ENCODE data around the gene NRAP.
A peak's percentile ranks its signal among the peaks of the same experiment; 100 is the strongest.

NRAP gene

DNA sequence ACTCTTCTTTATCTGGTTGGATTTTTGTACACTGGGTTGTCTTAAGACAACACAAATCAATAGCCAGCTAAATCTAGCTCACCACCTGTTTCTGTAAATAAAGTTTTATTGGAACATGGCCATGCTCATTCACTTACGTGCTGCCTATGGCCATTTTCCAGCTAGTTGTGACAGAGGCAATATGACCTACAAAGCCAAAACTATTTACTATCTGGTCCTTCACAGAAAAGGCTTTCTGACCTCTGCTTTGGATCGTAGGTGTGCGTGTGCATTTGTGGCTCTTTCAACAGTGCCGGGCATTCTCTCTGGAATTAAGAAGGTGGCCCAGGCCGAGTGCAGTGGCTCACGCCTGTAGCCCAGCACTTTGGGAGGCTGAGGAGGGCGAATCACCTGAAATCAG is 45.5 kb downstream of the NRAP start:
- peaks cover 11% of the 10 kb centered on the region for H3K27me3 ChIP-seq (ENCODE audit: control insufficient read depth, insufficient read depth, low read length)
- no peaks in the 10 kb centered on the region for H3K36me3 ChIP-seq (ENCODE audit: control insufficient read depth, insufficient read depth, low read length)
- peaks cover 56% of the 10 kb centered on the region for H3K4me1 ChIP-seq (ENCODE audit: control insufficient read depth, insufficient read depth, low read length)

DNA sequence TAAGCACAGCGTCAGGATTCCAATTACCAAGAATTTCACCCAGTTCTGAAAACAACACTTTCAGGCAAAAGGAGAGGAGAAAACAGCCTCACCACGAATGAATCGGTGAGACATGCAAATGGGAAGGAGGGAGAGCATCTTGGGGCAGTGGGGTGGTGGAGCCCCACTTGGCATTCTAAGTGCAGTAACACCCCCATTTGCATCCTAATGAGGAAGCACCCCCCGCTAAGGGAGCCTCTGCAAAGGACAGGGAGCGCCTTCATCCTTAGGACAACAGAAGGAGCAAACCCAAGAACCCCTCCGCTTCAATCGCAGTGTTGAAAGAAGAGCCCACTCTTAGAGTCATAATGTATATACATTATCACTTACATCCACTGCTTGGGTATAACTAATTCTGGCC is 46.8 kb downstream of the NRAP start:
- peaks cover 14% of the 10 kb centered on the region for H3K27me3 ChIP-seq (ENCODE audit: control insufficient read depth, insufficient read depth, low read length)
- H3K36me3 ChIP-seq (ENCODE audit: control insufficient read depth, insufficient read depth, low read length): no peaks in the 10 kb centered on the region
- peak overlapping the region; percentile 87 for H3K27ac ChIP-seq (ENCODE audit: low read depth, low read length)
- H3K9ac ChIP-seq (ENCODE audit: low read depth, low read length): no peak overlapping the region
- no peaks in the 10 kb centered on the region for H3K9me3 ChIP-seq (ENCODE audit: control insufficient read depth, insufficient read depth, low read length)
- peak overlapping the region; percentile 36 for H3K4me3 ChIP-seq (ENCODE audit: low read depth, low read length)
- peaks cover 56% of the 10 kb centered on the region for H3K4me1 ChIP-seq (ENCODE audit: control insufficient read depth, insufficient read depth, low read length)

More for the DNA sequence above, 45.5 kb downstream of the NRAP start:
- H3K4me3 ChIP-seq (ENCODE audit: low read depth, low read length): no peak overlapping the region
- H3K27ac ChIP-seq (ENCODE audit: low read depth, low read length): no peak overlapping the region
- H3K9ac ChIP-seq (ENCODE audit: low read depth, low read length): no peak overlapping the region
- no peaks in the 10 kb centered on the region for H3K9me3 ChIP-seq (ENCODE audit: control insufficient read depth, insufficient read depth, low read length)

DNA sequence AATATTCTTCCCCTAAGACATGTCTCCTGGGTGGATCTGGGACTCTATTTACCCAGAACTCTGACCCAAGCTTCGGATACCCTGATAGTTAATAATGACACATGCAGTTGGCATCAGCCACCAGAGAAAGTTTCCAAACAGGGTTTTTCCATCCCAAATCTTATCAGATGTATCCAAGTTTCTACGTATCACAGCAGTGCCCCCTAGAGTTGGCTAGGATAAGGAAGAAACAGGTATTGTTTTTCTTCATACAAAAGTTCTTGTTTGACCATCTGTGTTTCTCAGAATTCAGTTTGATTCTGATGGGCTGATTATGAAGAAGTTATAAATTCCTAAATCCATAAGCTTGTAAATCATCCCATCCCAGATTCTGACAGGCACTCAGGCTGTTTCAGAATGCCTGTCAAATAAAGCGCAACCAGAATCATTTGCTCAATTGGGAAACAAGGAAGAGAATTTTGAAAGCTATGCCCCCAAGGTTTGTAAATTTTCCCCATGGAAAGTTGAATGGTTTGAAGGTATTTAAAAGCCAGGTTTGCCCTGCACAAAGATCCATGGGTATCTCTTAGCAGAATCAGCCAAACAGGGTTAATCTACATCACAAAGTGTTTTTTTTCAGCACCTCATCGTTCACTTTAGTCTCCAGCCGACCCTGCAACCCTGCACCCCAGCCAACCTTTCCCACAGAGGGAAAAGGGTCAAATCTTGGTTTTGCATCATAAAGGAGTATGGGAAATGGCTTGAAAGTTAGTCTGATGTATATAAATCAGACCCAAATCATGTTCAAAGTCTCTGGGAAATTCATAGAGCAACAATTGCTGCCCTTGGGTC is 47.4 kb downstream of the NRAP start:
- H3K9ac ChIP-seq (ENCODE audit: low read depth, low read length): no peak overlapping the region
- H3K9me3 ChIP-seq (ENCODE audit: control insufficient read depth, insufficient read depth, low read length): no peaks in the 10 kb centered on the region
- H3K4me1 ChIP-seq (ENCODE audit: control insufficient read depth, insufficient read depth, low read length): peaks cover 56% of the 10 kb centered on the region
- H3K27me3 ChIP-seq (ENCODE audit: control insufficient read depth, insufficient read depth, low read length): peaks cover 20% of the 10 kb centered on the region
- H3K4me3 ChIP-seq (ENCODE audit: low read depth, low read length): peak overlapping the region; percentile 36
- H3K36me3 ChIP-seq (ENCODE audit: control insufficient read depth, insufficient read depth, low read length): no peaks in the 10 kb centered on the region
- H3K27ac ChIP-seq (ENCODE audit: low read depth, low read length): peak overlapping the region; percentile 87

DNA sequence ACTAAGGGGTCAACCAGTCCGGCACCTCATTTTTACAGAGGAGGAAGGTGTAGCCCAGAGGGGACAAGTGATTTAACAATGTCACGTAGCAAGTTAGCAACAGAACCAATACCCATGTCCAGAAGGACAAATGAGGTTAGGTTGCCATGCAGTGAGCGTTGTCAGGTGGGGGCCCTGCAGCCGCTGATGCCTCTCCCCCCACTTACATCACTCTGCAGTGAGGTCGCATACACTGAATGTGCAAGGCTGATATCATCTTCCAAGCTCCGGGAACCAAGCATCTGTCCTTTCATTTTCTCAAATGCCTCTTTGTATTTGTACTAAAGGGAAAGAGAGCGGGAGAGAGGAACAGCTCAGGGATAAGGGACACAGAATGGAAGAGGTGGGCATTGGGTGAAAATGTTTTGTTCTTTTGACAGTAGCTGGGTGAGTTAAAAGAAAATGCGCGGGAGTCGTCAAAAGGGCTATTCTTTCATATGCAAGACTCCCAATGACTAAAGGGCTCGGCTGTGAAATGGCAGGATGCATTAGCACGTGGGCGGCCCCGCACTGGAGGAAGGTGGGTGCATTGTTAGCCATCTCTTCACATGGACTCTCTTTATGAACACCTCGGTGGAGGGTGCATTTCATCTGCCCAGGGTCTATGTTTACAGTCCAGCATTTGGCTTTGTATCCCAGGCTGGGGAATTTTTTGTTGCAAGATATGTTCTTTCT is 49.7 kb downstream of the NRAP start:
- Histone ChIP-seq H3K36me3 (ENCODE audit: control insufficient read depth, insufficient read depth, low read length) (no peaks in the 10 kb centered on the region), H3K9me3 (ENCODE audit: control insufficient read depth, insufficient read depth, low read length) (no peaks in the 10 kb centered on the region), H3K9ac (ENCODE audit: low read depth, low read length) (no peak overlapping the region), H3K4me1 (ENCODE audit: control insufficient read depth, insufficient read depth, low read length) (peaks cover 46% of the 10 kb centered on the region), H3K4me3 (ENCODE audit: low read depth, low read length) (no peak overlapping the region), H3K27me3 (ENCODE audit: control insufficient read depth, insufficient read depth, low read length) (peaks cover 24% of the 10 kb centered on the region), H3K27ac (ENCODE audit: low read depth, low read length) (peak overlapping the region; percentile 67)

DNA sequence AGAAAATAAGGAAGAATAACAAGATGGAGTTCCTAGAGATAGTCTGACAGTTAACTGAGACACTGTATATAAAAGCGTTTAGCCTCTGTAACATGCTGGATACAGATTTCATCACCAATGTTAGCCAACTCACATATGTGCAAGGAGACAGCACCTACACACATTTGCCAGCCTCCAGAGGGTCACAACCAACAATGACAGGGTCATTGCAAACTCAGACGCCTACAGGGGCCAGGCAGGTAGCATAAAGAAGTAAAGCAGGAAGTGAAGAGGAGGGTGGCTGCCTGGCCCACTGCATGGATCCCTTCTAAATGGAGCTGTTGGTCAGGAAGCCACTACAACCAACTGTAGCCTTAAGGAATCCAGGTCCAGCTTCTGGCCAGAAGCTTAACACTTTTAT is 50.4 kb downstream of the NRAP start:
- no peaks in the 10 kb centered on the region for H3K9me3 ChIP-seq (ENCODE audit: control insufficient read depth, insufficient read depth, low read length)
- H3K9ac ChIP-seq (ENCODE audit: low read depth, low read length): no peak overlapping the region
- H3K27me3 ChIP-seq (ENCODE audit: control insufficient read depth, insufficient read depth, low read length): peaks cover 24% of the 10 kb centered on the region
- H3K4me3 ChIP-seq (ENCODE audit: low read depth, low read length): no peak overlapping the region
- H3K4me1 ChIP-seq (ENCODE audit: control insufficient read depth, insufficient read depth, low read length): peaks cover 46% of the 10 kb centered on the region
- H3K27ac ChIP-seq (ENCODE audit: low read depth, low read length): no peak overlapping the region
- H3K36me3 ChIP-seq (ENCODE audit: control insufficient read depth, insufficient read depth, low read length): no peaks in the 10 kb centered on the region

DNA sequence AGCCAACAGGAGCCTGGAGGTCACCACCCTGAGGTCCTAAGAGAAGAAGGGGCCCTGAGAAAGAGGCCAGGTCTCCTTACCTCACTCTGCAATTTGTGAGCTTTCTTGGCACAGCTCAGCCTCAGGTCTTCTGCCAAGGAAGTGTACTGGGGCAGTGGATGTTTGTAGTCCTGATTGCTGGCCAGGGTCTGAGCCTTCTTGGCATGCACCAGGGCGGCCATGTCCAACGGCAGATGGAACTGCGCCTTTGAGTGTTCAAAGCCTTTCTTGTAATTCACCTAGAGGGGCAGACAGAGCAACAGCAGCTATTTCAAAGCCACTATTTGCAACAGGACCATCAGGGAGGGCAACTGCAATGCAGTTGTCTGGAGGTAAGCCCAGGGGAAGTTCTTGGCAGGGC is 51.7 kb downstream of the NRAP start:
- no peaks in the 10 kb centered on the region for H3K9me3 ChIP-seq (ENCODE audit: control insufficient read depth, insufficient read depth, low read length)
- H3K9ac ChIP-seq (ENCODE audit: low read depth, low read length): no peak overlapping the region
- peaks cover 37% of the 10 kb centered on the region for H3K4me1 ChIP-seq (ENCODE audit: control insufficient read depth, insufficient read depth, low read length)
- H3K36me3 ChIP-seq (ENCODE audit: control insufficient read depth, insufficient read depth, low read length): no peaks in the 10 kb centered on the region
- no peak overlapping the region for H3K4me3 ChIP-seq (ENCODE audit: low read depth, low read length)
- no peak overlapping the region for H3K27ac ChIP-seq (ENCODE audit: low read depth, low read length)
- H3K27me3 ChIP-seq (ENCODE audit: control insufficient read depth, insufficient read depth, low read length): peaks cover 24% of the 10 kb centered on the region

DNA sequence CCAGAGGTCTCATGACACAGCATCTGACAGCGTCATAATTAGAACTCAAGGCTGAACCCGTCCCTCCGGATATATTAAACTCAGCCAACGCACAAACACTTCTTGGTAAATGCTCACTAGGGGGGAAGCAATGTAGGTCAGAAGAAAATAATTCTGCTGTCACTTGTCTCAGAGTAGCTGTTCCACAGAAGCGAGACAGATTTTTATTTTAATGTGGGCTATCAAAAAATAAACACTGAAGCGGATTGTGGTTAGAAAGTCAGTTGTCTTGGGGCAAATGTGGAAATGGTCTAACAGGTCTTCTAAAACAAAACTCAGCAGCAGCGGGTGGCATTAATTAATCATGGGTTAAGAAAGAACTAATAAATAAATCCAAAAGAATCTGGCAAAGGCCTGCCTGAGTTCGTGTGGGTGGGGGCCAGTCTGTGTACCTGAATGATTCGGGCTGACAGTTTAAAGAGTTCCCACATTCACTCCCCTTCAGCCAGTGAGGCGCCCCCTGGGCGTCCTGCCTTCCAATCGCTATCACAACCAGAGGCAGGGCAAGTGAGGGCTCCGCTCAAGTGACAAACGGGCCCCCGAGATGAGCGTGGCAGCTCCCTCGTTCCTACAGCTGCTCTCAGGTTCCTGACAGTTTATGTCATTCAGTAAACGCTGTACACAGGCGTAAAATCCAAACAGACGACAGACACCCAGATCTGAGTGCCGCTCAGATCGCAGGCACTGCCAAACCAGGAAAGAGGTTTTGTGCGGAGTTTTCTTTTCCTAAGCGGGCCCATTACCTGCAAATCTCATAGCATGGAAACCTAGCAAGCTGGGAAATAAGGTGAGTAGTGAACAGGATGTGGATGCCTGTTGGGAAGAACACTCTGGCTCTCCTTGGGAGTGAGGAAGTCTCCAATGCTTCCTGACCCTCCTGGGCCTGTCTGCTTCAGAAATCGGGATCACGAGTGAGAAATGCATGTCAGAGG is 52.9 kb downstream of the NRAP start:
- Histone ChIP-seq H3K4me1 (ENCODE audit: control insufficient read depth, insufficient read depth, low read length) (peaks cover 25% of the 10 kb centered on the region), H3K9me3 (ENCODE audit: control insufficient read depth, insufficient read depth, low read length) (no peaks in the 10 kb centered on the region), H3K36me3 (ENCODE audit: control insufficient read depth, insufficient read depth, low read length) (no peaks in the 10 kb centered on the region), H3K4me3 (ENCODE audit: low read depth, low read length) (no peak overlapping the region), H3K27me3 (ENCODE audit: control insufficient read depth, insufficient read depth, low read length) (peaks cover 24% of the 10 kb centered on the region), H3K27ac (ENCODE audit: low read depth, low read length) (no peak overlapping the region), H3K9ac (ENCODE audit: low read depth, low read length) (no peak overlapping the region)

DNA sequence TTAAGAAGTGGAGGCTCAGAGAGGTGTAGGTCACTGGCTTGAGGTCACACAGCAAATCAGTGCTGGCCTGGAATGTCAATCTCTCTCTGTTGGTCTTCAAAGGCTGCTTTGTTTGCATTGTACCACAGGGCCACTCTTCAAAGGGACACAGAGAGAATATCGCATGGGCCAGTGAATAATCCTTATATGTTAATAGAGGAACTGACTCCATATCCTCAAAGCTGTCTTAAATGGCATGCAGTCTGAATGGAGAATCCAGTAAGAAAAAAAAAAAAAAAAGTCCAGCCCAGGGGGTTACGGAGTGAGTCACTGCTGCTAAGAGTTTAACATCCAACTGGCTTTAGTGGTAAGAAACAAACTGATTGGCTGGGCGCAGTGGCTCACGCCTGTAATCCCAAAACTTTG is 54.1 kb downstream of the NRAP start:
- H3K27ac ChIP-seq (ENCODE audit: low read depth, low read length): no peak overlapping the region
- no peak overlapping the region for H3K9ac ChIP-seq (ENCODE audit: low read depth, low read length)
- no peak overlapping the region for H3K4me3 ChIP-seq (ENCODE audit: low read depth, low read length)
- peaks cover 22% of the 10 kb centered on the region for H3K27me3 ChIP-seq (ENCODE audit: control insufficient read depth, insufficient read depth, low read length)
- no peaks in the 10 kb centered on the region for H3K36me3 ChIP-seq (ENCODE audit: control insufficient read depth, insufficient read depth, low read length)
- peaks cover 15% of the 10 kb centered on the region for H3K4me1 ChIP-seq (ENCODE audit: control insufficient read depth, insufficient read depth, low read length)
- no peaks in the 10 kb centered on the region for H3K9me3 ChIP-seq (ENCODE audit: control insufficient read depth, insufficient read depth, low read length)

DNA sequence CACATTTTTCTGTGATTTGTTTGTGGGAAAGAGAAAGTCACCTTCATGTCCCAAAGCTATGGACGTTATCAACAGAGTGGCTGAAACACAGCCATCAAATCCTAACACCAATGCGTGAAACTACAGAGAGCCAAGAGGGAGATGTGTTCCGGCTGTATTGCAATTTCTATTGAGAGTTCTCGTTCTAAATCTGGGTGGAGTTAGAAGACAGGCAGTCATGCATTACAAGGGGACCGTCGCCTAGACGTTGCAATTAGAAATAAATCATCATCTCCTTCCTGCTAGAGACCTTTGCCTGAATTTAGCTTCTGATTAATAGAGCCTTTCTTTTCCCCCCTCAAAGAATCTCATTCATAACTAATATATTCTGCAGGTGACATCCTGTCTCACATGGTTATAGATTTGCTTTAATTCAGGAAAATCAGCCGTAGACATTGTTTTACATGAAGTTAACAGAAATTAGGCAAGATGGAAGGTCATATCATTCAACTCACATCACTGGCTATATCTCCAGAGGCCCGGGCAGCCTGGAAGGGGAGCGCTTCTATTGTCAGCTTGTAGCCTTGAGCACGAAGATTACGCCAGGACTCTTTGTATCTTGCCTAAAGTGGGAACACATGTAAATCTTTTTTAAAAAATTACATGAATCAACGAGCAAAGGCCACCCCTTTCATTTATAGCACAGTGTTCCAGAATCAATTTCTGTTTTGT is 58.4 kb downstream of the NRAP start:
- Histone ChIP-seq H3K4me3 (ENCODE audit: low read depth, low read length) (no peak overlapping the region), H3K9me3 (ENCODE audit: control insufficient read depth, insufficient read depth, low read length) (no peaks in the 10 kb centered on the region), H3K27ac (ENCODE audit: low read depth, low read length) (no peak overlapping the region), H3K4me1 (ENCODE audit: control insufficient read depth, insufficient read depth, low read length) (no peaks in the 10 kb centered on the region), H3K27me3 (ENCODE audit: control insufficient read depth, insufficient read depth, low read length) (no peaks in the 10 kb centered on the region), H3K9ac (ENCODE audit: low read depth, low read length) (no peak overlapping the region), H3K36me3 (ENCODE audit: control insufficient read depth, insufficient read depth, low read length) (no peaks in the 10 kb centered on the region)

DNA sequence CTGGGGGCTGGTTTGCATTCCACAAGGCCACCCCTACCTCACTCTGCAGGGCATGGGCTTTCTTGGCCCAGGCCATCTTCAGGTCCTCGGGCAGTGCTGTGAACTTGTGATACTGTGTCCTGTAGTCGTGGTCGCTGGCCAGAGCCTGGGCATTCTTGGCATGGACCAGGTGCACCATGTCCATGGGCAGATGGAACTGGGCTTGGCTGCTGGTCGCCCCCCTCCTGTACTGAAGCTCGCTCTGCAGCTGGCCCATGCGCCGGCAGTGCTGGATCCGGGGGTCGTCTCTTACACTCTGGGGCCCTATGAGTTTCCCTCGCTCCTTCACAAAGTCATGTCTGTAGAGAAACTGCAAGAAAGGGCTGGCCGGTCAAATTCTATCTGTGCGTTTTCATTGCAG is 59.3 kb downstream of the NRAP start:
- H3K27ac ChIP-seq (ENCODE audit: low read depth, low read length): no peak overlapping the region
- H3K36me3 ChIP-seq (ENCODE audit: control insufficient read depth, insufficient read depth, low read length): no peaks in the 10 kb centered on the region
- H3K9ac ChIP-seq (ENCODE audit: low read depth, low read length): no peak overlapping the region
- no peaks in the 10 kb centered on the region for H3K4me1 ChIP-seq (ENCODE audit: control insufficient read depth, insufficient read depth, low read length)
- H3K9me3 ChIP-seq (ENCODE audit: control insufficient read depth, insufficient read depth, low read length): no peaks in the 10 kb centered on the region
- H3K27me3 ChIP-seq (ENCODE audit: control insufficient read depth, insufficient read depth, low read length): no peaks in the 10 kb centered on the region
- H3K4me3 ChIP-seq (ENCODE audit: low read depth, low read length): no peak overlapping the region
